ENCODE data around the gene HES7. TPM values are rescaled to one million over a fixed set of nuclear protein-coding genes. Genes with fewer than 3 reads are reported as not detected.
A peak's percentile ranks its signal among the peaks of the same experiment; 100 is the strongest.

HES7 gene
- total RNA-seq, 1 experiment from 2014 or later: 0.33 TPM

DNA sequence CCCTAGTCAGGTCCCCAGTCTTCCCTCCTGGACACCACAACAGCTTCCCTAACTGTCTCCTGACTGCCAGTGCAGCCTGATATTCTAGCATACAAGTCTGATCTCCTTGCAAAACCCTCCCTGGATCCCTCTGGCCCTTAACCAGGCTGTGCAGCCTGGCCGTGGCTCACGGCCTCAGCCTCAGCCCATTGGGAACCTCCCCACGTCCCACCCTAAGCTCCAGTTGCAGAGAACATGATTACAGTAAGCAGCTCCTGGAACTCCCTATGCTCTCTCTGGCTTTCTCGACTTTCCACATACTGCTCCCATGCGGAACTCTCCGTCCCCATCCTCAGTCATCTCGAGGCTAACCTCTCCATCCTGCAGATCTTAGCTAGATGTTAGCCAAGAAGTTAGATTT lies 49.4 kb downstream of the HES7 start:
- WGBS (ENCODE audit: extremely low coverage, insufficient read length, low lambda C conversion rate): no CpG with 5 or more reads among the region's 7 CpGs
- no peak overlapping the region for H3K18ac ChIP-seq (ENCODE audit: insufficient read length, low read depth, low read length)

More for the DNA sequence above, 49.4 kb downstream of the HES7 start:
- Histone ChIP-seq H2BK120ac (ENCODE audit: low read depth, low read length, poor library complexity, severe bottlenecking) (no peak overlapping the region), H3T11ph (ENCODE audit: low read length) (no peak overlapping the region), H3K4me2 (ENCODE audit: insufficient read depth, insufficient read length, low read length) (peak overlapping the region; percentile 74), H3K79me2 (ENCODE audit: insufficient read depth, low read length) (no peaks in the 10 kb centered on the region), H4K20me1 (ENCODE audit: control insufficient read depth, insufficient read depth, insufficient read length) (no peaks in the 10 kb centered on the region), H4K8ac (replicated peaks; ENCODE audit: insufficient read length, low read depth, low read length) (no peak overlapping the region), H3K4me1 (ENCODE audit: insufficient read depth, low read length) (no peaks in the 10 kb centered on the region), H2BK20ac (ENCODE audit: low read depth, low read length, poor library complexity, severe bottlenecking) (no peak overlapping the region), H3K9ac (ENCODE audit: extremely low read depth, insufficient read length, low read length) (no peak overlapping the region), H3K23me2 (ENCODE audit: insufficient read length, low read depth, low read length, poor library complexity, severe bottlenecking) (peaks cover 18% of the 10 kb centered on the region), H3K14ac (ENCODE audit: insufficient read depth, low read length) (peak overlapping the region; percentile 39), H3K56ac (ENCODE audit: insufficient read length, low read depth, low read length) (no peak overlapping the region), H2BK15ac (ENCODE audit: low read depth, low read length) (no peak overlapping the region), H3K27me3 (ENCODE audit: insufficient read depth, low read length) (peaks cover 46% of the 10 kb centered on the region), H3K4ac (ENCODE audit: low read depth, low read length) (no peak overlapping the region), H2BK12ac (ENCODE audit: insufficient read length, low read depth, low read length) (no peak overlapping the region), H3K23ac (ENCODE audit: insufficient read length, low read depth, low read length) (no peak overlapping the region), H3K79me1 (ENCODE audit: insufficient read depth, low read depth, low read length, poor library complexity, severe bottlenecking) (no peaks in the 10 kb centered on the region), H3K27ac (ENCODE audit: insufficient read length, low read depth, low read length) (no peak overlapping the region), H3K9me3 (ENCODE audit: control insufficient read depth, low read depth, low read length) (no peaks in the 10 kb centered on the region), H2AK5ac (ENCODE audit: insufficient read length, low read length) (no peak overlapping the region), H2BK5ac (ENCODE audit: insufficient read length, low read length) (no peak overlapping the region), H2AFZ (ENCODE audit: low read length) (no peak overlapping the region), H4K91ac (ENCODE audit: insufficient read length, low read depth, low read length) (no peak overlapping the region), H4K5ac (ENCODE audit: insufficient read length, low read depth, low read length) (no peak overlapping the region)
- peaks cover 95% of the 10 kb centered on the region for H3K27me3 Mint-ChIP-seq (ENCODE audit: low read depth)
- peaks cover 0 to 2% (median 0%) of the 10 kb centered on the region in 3 experiments; a peak in 2 of 7 replicates for H3K36me3 Mint-ChIP-seq (ENCODE audit: insufficient read depth in 1 of 3, low read depth in 3 of 3)
- H3K27ac Mint-ChIP-seq: no peak overlapping the region
- peaks cover 7 to 9% of the 10 kb centered on the region in 2 experiments; a peak in 4 of 5 replicates for H3K9me3 Mint-ChIP-seq
- DNase-seq: no peak
- H3K4me3 Mint-ChIP-seq: peak overlapping the region in 1 of 2 experiments; percentile 87; a peak in 3 of 5 replicates
- TF ChIP-seq CTCF (conservative IDR thresholded peaks at IDR 0.05): no peak
- peaks cover 24 to 28% of the 10 kb centered on the region in 2 experiments for H3K4me1 Mint-ChIP-seq

Measured in H9 (cell line).